OCI-LY7 (cell line): ENCODE data around the gene ALOX5. TPM values are rescaled to one million over a fixed set of nuclear protein-coding genes. Genes with fewer than 3 reads are reported as not detected.

Experiments used
- BruUV-seq: library from RNA; stranded (reverse); fragments of 400-500 nt; replicated peaks from 2 replicates; lab custom pipeline; 2021; lab: Mats Ljungman, UMichigan
- CTCF ChIA-PET: fragments of 300-600 bp; sonication (Branson Sonifier 250); formaldehyde crosslinking; loops from one replicate; lab custom pipeline; 2022; ENCODE audit warnings: antibody characterized with exemption; ENCODE audit not compliant: unreplicated experiment; lab: Charles Lee
- POLR2A ChIA-PET: fragments of 300-600 bp; sonication (Branson Sonifier 250); formaldehyde crosslinking; loops from one replicate; lab custom pipeline; 2022; ENCODE audit warnings: antibody characterized with exemption; lab: Charles Lee
- DNase-seq: peaks from one replicate; pipeline ENCODE4 v3.0.0-alpha.2; 2015; ENCODE audit warnings: low spot score
- H2AFZ ChIP-seq: fragments of 200-600 bp; sonication (generic), shearing (Covaris generic); 2 replicates; pipeline ENCODE4 v1.6.1; 2014; ENCODE audit warnings: mild to moderate bottlenecking, antibody characterized with exemption, low read length, moderate library complexity
- H3K27ac ChIP-seq: fragments of 200-600 bp; sonication (generic); 2 replicates; pipeline ENCODE4 v1.5.1; 2014; ENCODE audit warnings: mixed run types, low read depth, mild to moderate bottlenecking, moderate library complexity, low read length, inconsistent platforms; ENCODE audit not compliant: poor library complexity, severe bottlenecking
- H3K36me3 ChIP-seq: fragments of 200-600 bp; sonication (generic); 2 replicates; pipeline ENCODE4 v1.6.1; 2014; ENCODE audit warnings: mild to moderate bottlenecking, antibody characterized with exemption, low read length, moderate library complexity, mixed read lengths; ENCODE audit not compliant: insufficient read depth
- H3K4me1 ChIP-seq: fragments of 200-600 bp; sonication (generic); 2 replicates; pipeline ENCODE4 v1.5.1; 2014; ENCODE audit warnings: mild to moderate bottlenecking, low read length; ENCODE audit not compliant: insufficient read depth, poor library complexity, severe bottlenecking
- H3K4me2 ChIP-seq: fragments of 200-600 bp; sonication (generic); 2 replicates; pipeline ENCODE4 v1.6.1; 2014; ENCODE audit warnings: mild to moderate bottlenecking, low read length
- H3K4me3 ChIP-seq: fragments of 200-600 bp; sonication (generic); 2 replicates; pipeline ENCODE4 v1.5.1; 2014; ENCODE audit warnings: mild to moderate bottlenecking, low read depth, low read length; ENCODE audit not compliant: poor library complexity, severe bottlenecking
- H3K79me2 ChIP-seq: fragments of 200-600 bp; sonication (generic); 2 replicates; pipeline ENCODE4 v1.6.1; 2016; ENCODE audit warnings: low read depth, mild to moderate bottlenecking, low read length, moderate library complexity, mixed read lengths; ENCODE audit not compliant: insufficient read depth
- H3K9me2 ChIP-seq: fragments of 200-600 bp; sonication (generic); 2 replicates; pipeline ENCODE4 v1.6.1; 2016; ENCODE audit warnings: mild to moderate bottlenecking, low read length, mixed read lengths; ENCODE audit not compliant: insufficient read depth
- H3K9me3 ChIP-seq: fragments of 200-600 bp; sonication (generic); 2 replicates; pipeline ENCODE4 v1.6.1; 2014; ENCODE audit warnings: mild to moderate bottlenecking, mixed run types, low read length, mixed read lengths
- H4K20me1 ChIP-seq: fragments of 200-600 bp; sonication (generic); 2 replicates; pipeline ENCODE4 v1.6.1; 2014; ENCODE audit warnings: mild to moderate bottlenecking, antibody characterized with exemption, low read length, moderate library complexity, mixed read lengths; ENCODE audit not compliant: insufficient read depth
- CTCF ChIP-seq: fragments of 200-600 bp; sonication (generic); conservative IDR thresholded peaks from 2 replicates; pipeline ENCODE4 v1.5.1; 2014; ENCODE audit warnings: mild to moderate bottlenecking, antibody characterized with exemption, low read length, moderate library complexity, mixed read lengths
- EZH2phosphoT487 ChIP-seq: fragments of 200-600 bp; sonication (generic); IDR thresholded peaks from 2 replicates; pipeline ENCODE4 v1.6.1; 2018; ENCODE audit warnings: low read depth, borderline replicate concordance, mild to moderate bottlenecking, mixed run types, antibody characterized with exemption, low read length, moderate library complexity, mixed read lengths
- intact Hi-C: fragments of 100-400 bp; cut with micrococcal nuclease; formaldehyde crosslinking; loops from one replicate; pipeline ENCODE4 v1.10.0; 2022; ENCODE audit not compliant: unreplicated experiment
- total RNA-seq, 2 experiments: library from RNA; depleted of rRNA in 1 of 2; stranded (reverse); fragments of >200 nt in 1 of 2; shearing (Covaris generic) in 1 of 2; gene quantifications; 2 replicates each; pipeline ENCODE4 v1.2.3, GENCODE V29; 2014 to 2022

ALOX5 gene
- total RNA-seq, 2 experiments from 2014 or later: 139 to 164 TPM

DNA sequence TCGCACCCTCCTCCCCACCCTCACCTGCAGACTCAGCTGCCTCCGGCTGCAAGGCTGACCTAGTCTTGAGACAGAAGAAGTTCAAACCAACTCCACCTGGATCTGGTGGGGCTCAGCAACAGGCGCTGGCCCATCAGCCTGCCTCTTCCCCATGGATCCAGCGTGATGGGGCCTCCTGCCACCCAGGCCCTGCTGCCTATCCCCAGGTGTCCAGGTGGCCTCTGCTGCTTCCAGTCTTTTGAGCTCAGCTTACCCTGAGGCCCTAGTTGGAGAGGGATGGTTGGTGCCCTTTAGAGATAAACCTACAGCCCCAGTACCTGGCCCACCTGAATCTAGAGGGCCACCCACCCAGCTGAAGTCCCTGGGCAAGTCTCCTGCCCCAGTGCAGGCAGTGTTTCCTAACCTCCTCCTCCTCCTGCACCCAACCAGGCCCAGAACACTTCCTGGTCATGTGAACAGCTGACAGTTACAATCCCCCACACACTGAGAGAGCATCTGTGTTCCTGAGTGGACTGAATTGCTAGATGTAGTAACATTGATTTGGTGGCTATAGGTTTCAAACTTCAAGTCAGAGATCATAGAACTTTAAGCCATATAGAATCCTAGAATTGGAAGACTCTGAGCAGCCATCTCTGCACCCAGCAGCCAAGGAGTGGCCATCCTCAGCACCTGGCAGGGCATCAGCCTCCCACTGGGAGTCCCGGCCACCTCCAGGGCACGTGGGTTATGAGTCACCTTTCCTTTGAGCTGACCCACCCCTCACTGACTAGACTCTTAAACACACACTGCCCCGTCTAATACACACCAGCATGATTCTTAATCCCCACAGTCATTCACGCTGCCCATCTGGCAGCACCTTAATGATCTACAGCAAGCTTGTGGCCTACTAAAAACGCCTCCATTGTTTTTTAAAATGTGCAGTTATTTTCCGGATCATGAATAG lies 51.9 kb downstream of the ALOX5 start:
- Histone ChIP-seq H3K79me2 (no peaks in the 10 kb centered on the region), H3K9me3 (no peaks in the 10 kb centered on the region), H3K27ac (no peak overlapping the region), H4K20me1 (peaks cover 10% of the 10 kb centered on the region; the same call in 1 of the 2 replicates), H3K4me2 (no peak overlapping the region), H3K4me1 (peaks cover 5% of the 10 kb centered on the region), H3K4me3 (no peak overlapping the region), H3K36me3 (peaks cover 92% of the 10 kb centered on the region), H2AFZ (no peak overlapping the region), H3K9me2 (no peaks in the 10 kb centered on the region)
- no peak for DNase-seq
- CTCF ChIA-PET: no interaction called here
- no TSS peak for BruUV-seq
- no peak for TF ChIP-seq CTCF
- TF ChIP-seq EZH2phosphoT487: no peak
- intact Hi-C loops: no loop called here
- POLR2A ChIA-PET: interaction anchor here (0.9 kb wide), 1 partner anchor 10 kb away, joined by 3 read pairs; no protein-coding TSS in a partner anchor

DNA sequence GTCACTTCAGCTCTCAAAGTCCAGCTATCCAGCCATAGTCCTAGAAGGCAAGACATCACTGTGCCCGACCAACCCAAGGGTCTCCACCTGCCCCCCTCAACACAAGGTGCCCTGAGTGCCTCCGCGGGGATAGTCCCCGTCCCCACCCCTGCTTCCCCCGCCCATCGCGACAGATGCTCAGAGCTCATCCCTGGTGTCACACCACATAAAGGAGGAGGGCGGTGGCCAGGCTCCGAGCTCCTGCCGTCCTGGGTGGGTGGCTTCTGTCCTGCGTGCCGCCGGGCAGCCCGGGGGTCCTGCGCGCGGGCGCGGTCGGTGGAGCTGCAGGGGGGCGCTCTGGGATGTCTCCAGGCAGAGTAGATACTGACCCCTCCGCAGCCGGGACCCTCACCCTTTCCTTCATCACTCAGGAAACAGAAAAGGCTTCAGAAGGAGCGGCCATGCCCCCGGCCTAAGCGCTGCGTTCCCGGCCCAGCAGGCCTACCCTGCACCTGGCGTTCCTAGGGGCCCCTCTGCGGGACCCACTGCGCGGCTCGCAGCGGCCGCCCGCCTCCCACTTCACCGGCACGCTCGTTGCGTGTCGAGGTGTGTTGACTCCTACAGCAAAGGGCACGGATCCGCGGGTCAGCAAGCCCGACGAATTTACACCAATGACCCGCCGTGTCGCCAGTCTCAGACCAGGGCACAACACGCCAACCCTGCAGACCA lies 53.4 kb downstream of the ALOX5 start:
- no peak overlapping the region for H3K4me3 ChIP-seq
- H3K4me2 ChIP-seq: no peak overlapping the region
- BruUV-seq: no TSS peak
- DNase-seq: no peak
- CTCF ChIA-PET: no interaction called here
- no peaks in the 10 kb centered on the region for H3K9me2 ChIP-seq
- 0 out of 2 replicates have a peak, but pooled peaks cover 8% of the 10 kb centered on the region for H4K20me1 ChIP-seq
- TF ChIP-seq EZH2phosphoT487: no peak
- intact Hi-C loops: no loop called here
- H3K4me1 ChIP-seq: no peaks in the 10 kb centered on the region
- no peak overlapping the region for H2AFZ ChIP-seq
- H3K36me3 ChIP-seq: peaks cover 88% of the 10 kb centered on the region
- no peaks in the 10 kb centered on the region for H3K79me2 ChIP-seq
- no peak overlapping the region for H3K27ac ChIP-seq
- POLR2A ChIA-PET: interaction anchor here (0.6 kb wide), 1 partner anchor 41 kb away, joined by 3 read pairs; no protein-coding TSS in a partner anchor
- H3K9me3 ChIP-seq: no peaks in the 10 kb centered on the region

DNA sequence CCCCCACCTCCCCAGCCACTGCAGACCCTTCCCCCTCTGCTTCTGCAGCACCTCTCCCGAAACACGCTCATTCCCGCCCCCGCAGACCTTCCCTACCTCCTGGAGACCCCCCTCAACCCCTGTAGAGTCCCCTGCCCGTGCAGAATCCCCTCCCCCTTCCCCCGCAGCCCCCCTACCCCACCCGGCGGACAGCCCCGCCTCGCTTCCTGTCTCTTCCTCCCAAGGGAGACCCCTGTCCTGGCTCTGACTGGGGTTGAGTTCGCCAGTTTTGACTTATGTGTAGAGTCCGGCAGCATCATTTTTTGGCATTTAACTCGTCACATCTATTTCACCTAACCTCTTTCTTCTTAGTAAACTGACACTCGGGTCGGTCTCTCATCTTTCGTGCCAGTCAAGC lies 54.0 kb downstream of the ALOX5 start:
- Histone ChIP-seq H3K9me3 (no peaks in the 10 kb centered on the region), H3K4me1 (no peaks in the 10 kb centered on the region), H3K4me2 (no peak overlapping the region), H2AFZ (no peak overlapping the region), H3K79me2 (no peaks in the 10 kb centered on the region), H3K27ac (no peak overlapping the region), H3K36me3 (peaks cover 89% of the 10 kb centered on the region), H3K4me3 (no peak overlapping the region), H3K9me2 (no peaks in the 10 kb centered on the region), H4K20me1 (0 out of 2 replicates have a peak, but pooled peaks cover 8% of the 10 kb centered on the region)
- ChIA-PET POLR2A (interaction anchor here (0.6 kb wide), 1 partner anchor 169 kb away, joined by 3 read pairs; no protein-coding TSS in a partner anchor), CTCF (no interaction called here)
- no peak for DNase-seq
- BruUV-seq: no TSS peak
- TF ChIP-seq EZH2phosphoT487 (no peak), CTCF (no peak)
- intact Hi-C loops: no loop called here
